ENCODE measurements around the gene CHPF2. TPM values are rescaled to one million over a fixed set of nuclear protein-coding genes. Genes with fewer than 3 reads are reported as not detected.

The CHPF2 gene
- total RNA-seq, 8 experiments from 2014 or later = 11.3 to 57.9 (median 30.9) TPM

- peak overlapping the region; percentile 90 for H3K27ac ChIP-seq
- H3K4me3 ChIP-seq = peak overlapping the region in 2 of 5 donors; percentile 62 to 64
- peaks cover 39 to 41% of the 10 kb centered on the region in 2 donors for H3K4me1 ChIP-seq (replicated peaks in 1 of 2)
- WGBS, 10 experiments = 25 to 100% (median 48%) methylated on average over 1 to 8 of the region's 17 CpGs; no CpG with 5 or more reads in 3 of the 10 experiments
- no peak for ATAC-seq (replicated peaks in 6 of 8)
- in situ Hi-C loops (cut with MboI; ENCODE audit: low pct_unique_long_range_greater_than_20kb in 2 of 9, low sequenced_read_pairs in 9 of 9, unreplicated experiment in 9 of 9) = no loop called here
Measured at GRCh38 chr7:151252961-151253711, 20.9 kb downstream of the CHPF2 start.

- WGBS, 10 experiments = 30 to 100% methylated on average over 1 to 2 of the region's 7 CpGs; no CpG with 5 or more reads in 8 of the 10 experiments
- in situ Hi-C loops (cut with MboI; ENCODE audit: low pct_unique_long_range_greater_than_20kb in 2 of 9, low sequenced_read_pairs in 9 of 9, unreplicated experiment in 9 of 9) = no loop called here
- H3K4me1 ChIP-seq (replicated peaks in 1 of 2) = peaks cover 33 to 35% of the 10 kb centered on the region in 2 donors
- no peak overlapping the region for H3K27ac ChIP-seq
- no peak overlapping the region for H3K4me3 ChIP-seq
- ATAC-seq (replicated peaks in 6 of 8) = no peak
Measured at GRCh38 chr7:151254316-151254715, 22.0 kb downstream of the CHPF2 start.

GRCh38 chr7:151254851-151255250 lies 22.6 kb downstream of the CHPF2 start:
- peaks cover 27 to 30% of the 10 kb centered on the region in 2 donors for H3K4me1 ChIP-seq (replicated peaks in 1 of 2)
- WGBS, 10 experiments = 75 to 100% (median 85%) methylated on average over 1 to 11 of the region's 11 CpGs; no CpG with 5 or more reads in 4 of the 10 experiments
- no peak overlapping the region for H3K4me3 ChIP-seq
- H3K27ac ChIP-seq = no peak overlapping the region
- in situ Hi-C loops (cut with MboI; ENCODE audit: low pct_unique_long_range_greater_than_20kb in 2 of 9, low sequenced_read_pairs in 9 of 9, unreplicated experiment in 9 of 9) = no loop called here
- ATAC-seq (replicated peaks in 6 of 8) = no peak

- ATAC-seq (replicated peaks in 6 of 8) = no peak
- H3K27ac ChIP-seq = no peak overlapping the region
- in situ Hi-C loops (cut with MboI; ENCODE audit: low pct_unique_long_range_greater_than_20kb in 2 of 9, low sequenced_read_pairs in 9 of 9, unreplicated experiment in 9 of 9) = no loop called here
- 23 to 100% (median 74%) methylated on average over 1 to 6 of the region's 7 CpGs; no CpG with 5 or more reads in 1 of the 10 experiments for WGBS, 10 experiments
- H3K4me3 ChIP-seq = no peak overlapping the region
- H3K4me1 ChIP-seq (replicated peaks in 1 of 2) = peaks cover 23 to 25% of the 10 kb centered on the region in 2 donors
Measured at GRCh38 chr7:151255390-151255789, 23.1 kb downstream of the CHPF2 start.

- 0 to 88% (median 63%) methylated on average over 1 to 16 of the region's 16 CpGs; no CpG with 5 or more reads in 3 of the 10 experiments for WGBS, 10 experiments
- Histone ChIP-seq H3K4me1 (replicated peaks in 1 of 2) (peaks cover 13 to 14% of the 10 kb centered on the region in 2 donors), H3K27ac (no peak overlapping the region), H3K4me3 (no peak overlapping the region)
- ATAC-seq (replicated peaks in 6 of 8) = no peak
- in situ Hi-C loops (cut with MboI; ENCODE audit: low pct_unique_long_range_greater_than_20kb in 2 of 9, low sequenced_read_pairs in 9 of 9, unreplicated experiment in 9 of 9) = no loop called here
Measured at GRCh38 chr7:151256410-151257045, 24.2 kb downstream of the CHPF2 start.

GRCh38 chr7:151257990-151258389 lies 25.7 kb downstream of the CHPF2 start:
- ATAC-seq (replicated peaks in 6 of 8) = no peak
- H3K4me1 ChIP-seq (replicated peaks in 1 of 2) = peaks cover 6 to 7% of the 10 kb centered on the region in 2 donors
- in situ Hi-C loops (cut with MboI; ENCODE audit: low pct_unique_long_range_greater_than_20kb in 2 of 9, low sequenced_read_pairs in 9 of 9, unreplicated experiment in 9 of 9) = no loop called here
- H3K27ac ChIP-seq = no peak overlapping the region
- WGBS, 10 experiments = 58 to 100% (median 95%) methylated on average over 2 to 3 of the region's 7 CpGs; no CpG with 5 or more reads in 6 of the 10 experiments
- H3K4me3 ChIP-seq = no peak overlapping the region

GRCh38 chr7:151260471-151260870 lies 28.2 kb downstream of the CHPF2 start:
- H3K4me3 ChIP-seq = no peak overlapping the region
- H3K27ac ChIP-seq = no peak overlapping the region
- in situ Hi-C loops (cut with MboI; ENCODE audit: low pct_unique_long_range_greater_than_20kb in 2 of 9, low sequenced_read_pairs in 9 of 9, unreplicated experiment in 9 of 9) = no loop called here
- H3K4me1 ChIP-seq (replicated peaks in 1 of 2) = no peaks in the 10 kb centered on the region
- WGBS, 10 experiments = 82 to 93% (median 88%) methylated on average over 3 to 10 of the region's 11 CpGs; no CpG with 5 or more reads in 5 of the 10 experiments
- ATAC-seq (replicated peaks in 6 of 8) = no peak

- in situ Hi-C loops (cut with MboI; ENCODE audit: low pct_unique_long_range_greater_than_20kb in 2 of 9, low sequenced_read_pairs in 9 of 9, unreplicated experiment in 9 of 9) = no loop called here
- WGBS, 10 experiments = 0 to 92% (median 75%) methylated on average over 1 to 4 of the region's 8 CpGs; no CpG with 5 or more reads in 5 of the 10 experiments
- no peak for ATAC-seq (replicated peaks in 6 of 8)
- Histone ChIP-seq H3K4me3 (no peak overlapping the region), H3K27ac (no peak overlapping the region), H3K4me1 (replicated peaks in 1 of 2) (no peaks in the 10 kb centered on the region)
Measured at GRCh38 chr7:151260883-151261282, 28.6 kb downstream of the CHPF2 start.

- 0 to 86% (median 62%) methylated on average over 1 to 7 of the region's 10 CpGs; no CpG with 5 or more reads in 3 of the 10 experiments for WGBS, 10 experiments
- in situ Hi-C loops (cut with MboI; ENCODE audit: low pct_unique_long_range_greater_than_20kb in 2 of 9, low sequenced_read_pairs in 9 of 9, unreplicated experiment in 9 of 9) = no loop called here
- Histone ChIP-seq H3K4me3 (no peak overlapping the region), H3K4me1 (replicated peaks in 1 of 2) (no peaks in the 10 kb centered on the region), H3K27ac (no peak overlapping the region)
- peak in 3 of 8 experiments; percentile 36 to 59 (median 50) for ATAC-seq (replicated peaks in 6 of 8)
Measured at GRCh38 chr7:151261529-151261928, 29.2 kb downstream of the CHPF2 start.

- WGBS, 10 experiments = 20 to 80% (median 30%) methylated on average over 1 to 2 of the region's 5 CpGs; no CpG with 5 or more reads in 7 of the 10 experiments
- no peak for ATAC-seq (replicated peaks in 6 of 8)
- Histone ChIP-seq H3K4me3 (no peak overlapping the region), H3K4me1 (replicated peaks in 1 of 2) (no peaks in the 10 kb centered on the region), H3K27ac (no peak overlapping the region)
- in situ Hi-C loops (cut with MboI; ENCODE audit: low pct_unique_long_range_greater_than_20kb in 2 of 9, low sequenced_read_pairs in 9 of 9, unreplicated experiment in 9 of 9) = no loop called here
Measured at GRCh38 chr7:151264615-151265014, 32.3 kb downstream of the CHPF2 start.

GRCh38 chr7:151265351-151265931 lies 33.2 kb downstream of the CHPF2 start:
- WGBS, 10 experiments = 56 to 97% (median 81%) methylated on average over 3 to 7 of the region's 9 CpGs; no CpG with 5 or more reads in 3 of the 10 experiments
- Histone ChIP-seq H3K4me1 (replicated peaks in 1 of 2) (no peaks in the 10 kb centered on the region), H3K4me3 (no peak overlapping the region), H3K27ac (no peak overlapping the region)
- no peak for ATAC-seq (replicated peaks in 6 of 8)
- in situ Hi-C loops (cut with MboI; ENCODE audit: low pct_unique_long_range_greater_than_20kb in 2 of 9, low sequenced_read_pairs in 9 of 9, unreplicated experiment in 9 of 9) = no loop called here

GRCh38 chr7:151269511-151269910 lies 37.2 kb downstream of the CHPF2 start:
- in situ Hi-C loops (cut with MboI; ENCODE audit: low pct_unique_long_range_greater_than_20kb in 2 of 9, low sequenced_read_pairs in 9 of 9, unreplicated experiment in 9 of 9) = no loop called here
- no peak overlapping the region for H3K4me3 ChIP-seq
- H3K27ac ChIP-seq = no peak overlapping the region
- no peaks in the 10 kb centered on the region for H3K4me1 ChIP-seq (replicated peaks in 1 of 2)
- WGBS, 10 experiments = 20 to 90% (median 81%) methylated on average over 1 to 9 of the region's 10 CpGs; no CpG with 5 or more reads in 4 of the 10 experiments
- no peak for ATAC-seq (replicated peaks in 6 of 8)
